ENCODE measurements around the gene TNXB.
"Not testable (repeated sequence)": the region's sequence is repeated elsewhere in the genome, so short reads cannot be mapped to it uniquely, and the experiment has no call there.

Gene TNXB

GRCh38 chr6:32113386-32114352 is 4.5 kb upstream of the TNXB start:
- FAIRE-seq = no peak
- DNase-seq (ENCODE audit: low spot score) = no peak

GRCh38 chr6:32112431-32112980 is 3.4 kb upstream of the TNXB start:
- FAIRE-seq (no peak), DNase-seq (ENCODE audit: low spot score) (no peak)

- FAIRE-seq = no peak
Observed at GRCh38 chr6:32111424-32112066, 2.4 kb upstream of the TNXB start.

DNA sequence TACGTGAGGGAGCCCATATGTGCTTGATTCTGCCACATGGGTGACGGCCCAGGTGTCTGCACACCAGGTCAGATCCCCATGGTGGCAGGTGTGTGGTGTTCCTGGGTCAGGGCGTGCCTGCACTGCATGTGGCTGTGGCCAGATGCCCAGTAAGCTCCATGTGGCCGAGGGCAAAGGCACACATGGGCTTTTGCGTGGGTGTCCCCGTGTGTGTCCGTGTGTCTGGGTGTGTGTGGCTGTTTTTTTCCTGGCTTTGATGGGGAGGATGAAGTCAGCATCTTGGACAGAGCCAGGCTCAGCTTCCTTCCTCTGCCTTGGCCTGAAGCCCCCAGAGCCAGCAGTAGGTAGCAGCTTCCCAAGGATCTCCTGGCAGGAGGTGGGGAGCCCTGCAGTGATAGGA is 1.5 kb upstream of the TNXB start:
- no peak for FAIRE-seq
- DNase-seq (ENCODE audit: low spot score) = no peak

More at GRCh38 chr6:32111424-32112066, 2.4 kb upstream of the TNXB start:
- no peak for DNase-seq (ENCODE audit: low spot score)

GRCh38 chr6:32109765-32110160 is 625 bp upstream of the TNXB start:
- DNase-seq (ENCODE audit: low spot score) = no peak
- FAIRE-seq = no peak

DNA sequence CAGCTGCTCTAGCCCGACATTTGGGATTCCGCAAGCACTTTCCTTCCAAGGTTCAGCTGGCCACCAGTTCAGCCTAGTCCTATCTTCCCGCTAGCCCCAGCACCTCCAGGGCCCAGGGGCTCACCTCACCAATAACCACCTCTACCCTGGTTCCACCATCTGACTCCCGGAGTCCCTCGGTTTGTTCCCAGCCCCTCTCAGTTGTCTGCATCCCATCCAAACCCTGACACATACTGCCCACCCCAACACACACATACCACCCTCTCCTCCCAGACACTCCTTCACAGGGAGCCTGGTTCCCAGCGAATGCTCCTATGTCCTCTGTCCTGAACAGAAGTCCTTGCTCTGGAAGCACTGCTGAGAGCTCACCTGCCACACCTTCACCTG is 418 bp downstream of the TNXB start:
- FAIRE-seq (no peak), DNase-seq (ENCODE audit: low spot score) (no peak)

GRCh38 chr6:32108094-32108627 is 977 bp downstream of the TNXB start:
- no peak for FAIRE-seq
- DNase-seq (ENCODE audit: low spot score) = peak; percentile 47

DNA sequence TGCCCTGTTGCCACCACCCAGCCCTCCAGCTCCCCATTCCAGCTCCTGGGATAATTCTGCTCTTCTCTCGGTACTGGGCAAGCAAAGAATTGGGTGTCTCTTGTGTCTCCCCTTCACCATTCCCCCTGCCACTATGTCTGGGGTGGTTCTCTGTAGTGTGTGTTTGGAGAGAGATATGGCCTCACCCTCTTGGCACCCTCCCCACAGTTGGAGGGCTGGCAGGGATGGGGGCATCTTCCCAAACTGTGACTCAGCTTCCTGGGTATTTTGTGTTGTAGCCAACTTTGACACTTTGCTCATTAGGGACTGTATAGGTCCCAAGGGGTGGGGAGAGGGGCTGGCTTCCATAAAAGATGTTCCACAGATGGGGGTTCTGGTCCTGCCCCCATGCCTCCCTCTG is 1.7 kb downstream of the TNXB start:
- FAIRE-seq = no peak
- peak; percentile 31 for DNase-seq (ENCODE audit: low spot score)

DNA sequence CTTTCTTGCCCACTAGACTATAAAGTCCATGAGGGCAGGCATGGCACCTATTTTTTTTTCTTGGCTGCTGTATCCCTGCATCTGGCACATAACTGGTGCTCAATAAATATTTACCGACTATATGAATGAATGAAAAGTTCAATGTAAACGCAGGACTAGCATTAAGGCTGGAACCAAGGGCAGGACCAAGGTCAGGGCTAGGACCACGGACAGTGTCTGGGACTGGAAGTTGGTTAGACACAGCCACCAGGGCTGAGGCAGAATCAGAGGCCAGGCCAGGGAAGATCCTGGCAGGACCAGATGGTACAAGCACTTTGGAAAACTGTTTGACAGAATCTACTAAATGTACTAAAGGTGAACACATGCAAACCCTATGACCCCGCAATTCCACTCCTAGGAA is 3.7 kb downstream of the TNXB start:
- no peak for FAIRE-seq
- DNase-seq (ENCODE audit: low spot score) = no peak

DNA sequence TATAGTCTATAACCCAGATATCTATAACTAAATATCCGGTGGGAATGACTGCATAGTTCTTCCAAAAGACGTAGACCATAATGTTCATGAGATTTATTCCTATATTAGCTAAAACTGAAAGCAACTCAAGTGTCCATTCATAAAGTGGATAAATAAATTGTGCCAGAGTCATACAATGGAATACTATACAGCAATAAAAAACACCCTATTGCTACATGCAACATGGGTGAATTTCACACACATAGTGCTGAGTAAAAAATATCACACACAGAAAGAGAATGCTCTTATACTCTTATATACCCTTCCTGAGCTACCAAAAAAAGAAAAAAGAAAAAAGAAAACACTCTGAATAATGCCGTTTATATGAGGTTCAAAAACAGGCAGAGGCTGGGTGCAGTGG is 6.9 kb downstream of the TNXB start:
- no peak for DNase-seq (ENCODE audit: low spot score)
- FAIRE-seq = no peak

DNA sequence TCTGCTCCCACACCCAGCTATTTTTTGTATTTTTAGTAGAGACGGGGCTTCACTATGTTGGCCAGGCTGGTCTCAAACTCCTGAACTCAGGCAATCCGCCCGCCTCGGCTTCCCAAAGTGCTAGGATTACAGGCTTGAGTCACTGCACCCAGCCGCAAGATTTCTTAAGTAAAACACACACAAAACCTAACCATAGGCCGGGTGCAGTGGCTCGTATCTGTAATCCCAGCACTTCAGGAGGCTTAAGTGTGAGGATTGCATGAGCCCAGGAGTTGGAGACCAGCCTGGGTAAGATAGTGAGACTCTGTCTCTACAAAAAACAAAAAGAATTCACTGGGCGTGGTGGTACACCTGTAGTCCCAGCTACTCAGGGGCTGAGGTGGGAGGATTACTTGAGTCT is 8.9 kb downstream of the TNXB start:
- not testable (repeated sequence) for DNase-seq (ENCODE audit: low spot score); FAIRE-seq

DNA sequence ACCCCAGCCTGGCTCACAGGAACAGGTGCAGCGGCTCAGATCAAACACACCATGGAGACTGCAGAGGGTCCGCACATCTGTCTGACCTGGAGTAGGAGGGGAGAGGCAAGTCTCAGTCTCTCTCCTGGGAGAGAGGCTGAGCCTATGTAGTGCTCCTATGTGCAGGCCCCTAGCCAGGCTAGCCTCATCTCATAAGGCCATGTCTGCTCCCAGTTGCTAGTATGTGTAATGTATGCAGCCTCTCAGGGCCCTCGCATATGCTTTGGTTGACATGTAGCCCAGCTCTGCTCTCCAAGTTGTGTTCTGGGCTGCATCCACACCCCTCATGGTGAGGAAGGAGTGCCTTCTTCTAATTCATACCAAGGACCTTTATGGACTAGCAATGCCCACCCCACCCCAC is 11.8 kb downstream of the TNXB start:
- FAIRE-seq = no peak
- DNase-seq (ENCODE audit: low spot score) = no peak

DNA sequence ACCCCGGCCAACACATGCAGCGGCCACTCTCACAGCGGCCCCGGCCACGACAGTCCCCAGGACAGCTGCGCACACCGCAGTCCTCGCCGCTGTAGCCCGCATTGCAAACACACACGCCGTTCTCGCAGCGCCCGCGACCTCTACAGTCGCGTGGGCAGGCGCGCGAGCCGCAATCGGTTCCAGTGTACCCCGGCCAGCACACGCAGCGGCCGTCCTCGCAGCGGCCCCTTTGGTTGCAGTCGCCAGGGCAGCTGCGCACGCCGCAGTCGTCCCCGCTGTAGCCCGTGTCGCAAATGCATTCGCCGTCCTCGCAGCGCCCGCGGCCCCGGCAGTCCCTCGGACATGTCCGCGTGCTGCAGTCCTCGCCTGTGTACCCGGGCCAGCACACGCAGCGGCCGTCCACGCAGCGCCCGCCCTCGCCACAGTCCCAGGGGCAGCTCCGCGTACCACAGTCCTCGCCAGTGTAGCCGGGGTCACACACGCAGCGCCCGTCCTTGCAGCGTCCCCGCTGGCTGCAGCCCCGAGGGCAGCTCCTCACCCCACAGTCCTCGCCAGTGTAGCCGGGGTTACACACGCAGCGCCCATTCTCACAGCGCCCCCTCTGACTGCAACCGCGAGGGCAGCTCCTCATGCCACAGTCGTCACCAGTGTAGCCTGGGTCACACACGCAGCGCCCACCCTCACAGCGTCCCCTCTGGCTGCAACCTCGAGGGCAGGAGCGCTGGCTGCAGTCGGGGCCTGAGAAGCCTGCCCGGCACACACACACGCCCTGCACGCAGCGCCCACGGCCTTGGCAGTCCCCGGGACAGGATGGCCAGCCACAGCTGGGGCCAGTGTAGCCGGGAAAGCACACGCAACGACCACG is 12.5 kb downstream of the TNXB start:
- FAIRE-seq (no peak), DNase-seq (ENCODE audit: low spot score) (no peak)

GRCh38 chr6:32096087-32096393 is 13.1 kb downstream of the TNXB start:
- DNase-seq (ENCODE audit: low spot score) (no peak), FAIRE-seq (no peak)

- DNase-seq (ENCODE audit: low spot score) (no peak), FAIRE-seq (no peak)
Observed at GRCh38 chr6:32095338-32096086, 13.6 kb downstream of the TNXB start.

DNA sequence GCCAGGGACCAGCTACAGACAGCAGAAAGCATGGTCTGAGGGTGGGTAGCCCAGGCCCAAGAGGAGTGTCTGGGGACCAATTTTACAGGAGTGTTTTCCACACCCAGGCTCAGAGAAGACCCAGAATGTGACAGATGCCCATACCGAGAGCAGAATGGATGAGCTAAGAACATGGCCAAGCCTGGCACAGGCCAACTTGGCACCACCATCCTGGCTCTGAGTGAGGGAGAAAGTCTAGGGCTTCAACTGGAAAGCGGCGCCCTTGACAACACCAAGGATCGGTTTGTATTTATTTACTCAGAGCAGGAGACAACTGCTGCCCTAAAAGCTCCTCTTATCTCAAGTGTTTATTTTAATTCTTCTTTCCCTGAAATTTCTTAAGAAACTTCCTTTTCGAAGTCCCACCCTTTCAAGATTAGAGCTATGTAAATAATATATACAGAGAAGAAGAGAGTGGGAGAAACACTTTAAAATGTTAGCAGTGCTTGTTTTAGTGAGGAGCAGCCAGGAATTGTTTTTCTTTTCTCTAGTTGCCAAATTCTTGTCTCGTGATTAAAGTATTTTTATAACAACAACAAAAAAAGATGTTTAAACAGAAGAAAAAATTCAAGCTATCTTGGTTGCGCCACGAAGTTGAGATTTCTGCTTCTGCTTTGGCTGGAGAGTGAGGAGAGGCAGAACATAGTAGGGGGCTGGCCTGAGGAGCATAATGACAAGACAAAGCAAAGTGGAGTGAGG is 16.2 kb downstream of the TNXB start:
- FAIRE-seq (no peak), DNase-seq (ENCODE audit: low spot score) (no peak)

DNA sequence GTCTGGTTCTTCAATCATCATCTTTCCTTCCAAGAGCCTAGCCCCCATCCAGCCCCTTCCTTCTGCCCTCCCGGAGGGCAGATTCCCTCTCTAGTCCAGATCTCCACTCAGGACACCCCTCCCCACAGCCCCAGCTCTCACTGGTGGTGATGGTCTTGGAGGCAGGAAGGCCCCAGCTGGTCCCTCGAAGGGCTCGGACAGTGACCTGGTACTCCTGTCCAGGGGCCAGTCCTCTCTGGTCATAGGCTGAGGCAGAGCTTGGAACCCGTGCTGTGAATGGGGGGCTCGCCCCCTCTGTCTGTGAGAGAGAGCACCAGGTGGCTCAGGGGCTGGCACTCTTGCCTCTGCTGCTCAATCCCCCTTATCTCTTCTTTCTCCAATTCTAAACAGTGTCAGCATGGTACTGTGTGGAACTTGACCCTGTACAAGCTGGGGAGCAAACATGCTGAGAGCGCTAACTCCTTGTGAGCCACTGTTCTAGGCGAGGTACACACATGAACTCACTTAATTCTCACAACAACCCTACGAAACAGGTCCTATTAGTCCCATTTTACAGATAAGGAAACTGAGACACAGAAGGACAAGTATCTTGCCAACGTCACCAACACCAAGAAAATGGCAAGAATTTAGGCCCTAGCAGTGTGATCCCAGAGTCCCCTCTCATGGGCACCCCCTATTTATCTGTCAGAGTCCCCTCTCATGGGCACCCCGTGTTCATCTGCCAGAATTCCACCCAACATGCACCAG is 19.9 kb downstream of the TNXB start:
- FAIRE-seq = no peak
- no peak for DNase-seq (ENCODE audit: low spot score)

DNA sequence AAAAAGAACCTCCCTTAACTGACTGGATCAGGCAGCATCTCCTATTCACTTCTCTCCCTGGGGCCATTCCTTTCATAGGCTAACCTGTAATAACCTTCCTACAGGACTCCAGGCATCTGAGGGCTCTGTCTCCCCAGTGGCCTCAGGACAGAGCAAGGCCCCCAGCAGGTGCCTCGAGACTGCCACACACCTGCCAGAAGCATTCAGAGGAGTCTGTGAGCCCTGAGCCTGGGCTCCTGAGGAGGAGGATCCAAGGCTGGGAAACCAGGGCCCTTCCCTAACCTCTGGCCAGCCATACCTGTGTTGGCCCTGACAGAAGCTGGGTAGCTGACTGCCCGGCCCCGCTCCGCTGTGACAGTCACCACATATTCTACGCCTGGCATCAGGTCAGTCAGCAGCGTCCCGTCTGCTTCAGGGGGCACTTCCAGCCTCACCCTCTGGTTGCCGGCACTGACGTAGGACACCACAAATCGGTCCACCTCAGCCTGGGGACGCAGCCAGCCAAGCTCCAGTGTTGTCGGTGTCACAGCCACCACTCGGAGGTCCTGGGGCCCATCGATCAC is 20.6 kb downstream of the TNXB start:
- FAIRE-seq = no peak

More for the DNA sequence above, 20.6 kb downstream of the TNXB start:
- no peak for DNase-seq (ENCODE audit: low spot score)

Measured in urothelium cell line (cell line).